Measurements from ENCODE around the gene HOXB5.

Gene HOXB5

GRCh38 chr17:48589060-48589830 lies 4.3 kb downstream of the HOXB5 start:
- DNase-seq = no peak

GRCh38 chr17:48588528-48588927 lies 5.1 kb downstream of the HOXB5 start:
- no peak for DNase-seq

DNA sequence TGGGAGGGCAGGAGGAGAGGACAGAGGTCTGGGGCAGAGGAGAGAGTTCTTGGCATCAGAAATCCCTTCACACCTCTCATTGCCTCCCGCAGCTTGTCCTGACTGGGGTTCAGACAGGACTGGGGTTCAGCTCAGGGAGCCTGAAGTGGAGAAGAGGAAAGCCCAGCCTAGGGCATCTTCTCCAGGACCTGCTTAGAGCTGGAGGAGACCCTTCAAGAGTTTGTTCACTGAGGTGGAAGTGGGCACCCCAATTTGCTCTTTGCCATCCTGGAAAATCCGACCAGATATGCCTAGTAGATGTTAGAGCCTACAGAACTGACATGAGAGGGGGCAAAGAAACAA lies 5.5 kb downstream of the HOXB5 start:
- DNase-seq = no peak

DNA sequence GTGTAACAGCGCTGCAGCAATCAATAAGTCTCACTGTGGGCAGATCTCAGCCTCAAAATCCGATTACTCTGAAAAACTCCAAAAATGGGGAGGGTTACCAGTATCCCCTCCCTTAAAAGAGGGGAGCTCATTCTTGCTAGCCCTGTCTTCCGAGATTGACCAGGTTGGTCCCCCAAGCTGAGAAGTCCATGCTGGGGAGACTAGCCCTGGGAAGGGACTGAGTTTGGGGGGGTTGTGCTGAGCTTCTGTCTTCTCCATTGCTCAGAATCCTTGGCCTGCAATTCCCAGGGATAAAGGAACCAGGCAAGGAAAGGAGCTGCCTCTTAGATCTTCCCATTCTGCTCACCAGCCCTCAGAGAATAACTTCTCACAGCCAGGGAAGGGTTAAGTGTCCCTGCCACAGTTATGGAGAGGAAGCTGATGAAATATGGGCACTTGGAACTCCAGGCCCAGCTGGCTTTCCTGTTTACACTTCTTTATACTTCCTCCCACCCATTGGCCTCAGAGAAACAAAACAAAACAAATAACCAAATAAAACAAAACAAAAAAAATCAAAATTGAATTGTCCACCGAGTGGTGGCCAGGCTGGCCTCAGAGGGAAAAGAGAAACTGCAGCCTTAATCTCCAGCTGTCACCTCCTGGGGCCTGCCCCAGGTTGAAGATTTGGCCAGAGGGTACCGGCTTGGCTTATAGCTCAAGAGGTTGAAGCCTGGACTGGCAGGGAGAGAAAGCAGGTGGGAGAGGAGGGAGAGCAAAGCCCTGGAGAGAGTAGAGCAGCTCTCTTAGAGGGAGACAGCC lies 6.1 kb downstream of the HOXB5 start:
- DNase-seq = no peak

- no peak for DNase-seq
Measured at GRCh38 chr17:48586355-48587258, 7.0 kb downstream of the HOXB5 start.

DNA sequence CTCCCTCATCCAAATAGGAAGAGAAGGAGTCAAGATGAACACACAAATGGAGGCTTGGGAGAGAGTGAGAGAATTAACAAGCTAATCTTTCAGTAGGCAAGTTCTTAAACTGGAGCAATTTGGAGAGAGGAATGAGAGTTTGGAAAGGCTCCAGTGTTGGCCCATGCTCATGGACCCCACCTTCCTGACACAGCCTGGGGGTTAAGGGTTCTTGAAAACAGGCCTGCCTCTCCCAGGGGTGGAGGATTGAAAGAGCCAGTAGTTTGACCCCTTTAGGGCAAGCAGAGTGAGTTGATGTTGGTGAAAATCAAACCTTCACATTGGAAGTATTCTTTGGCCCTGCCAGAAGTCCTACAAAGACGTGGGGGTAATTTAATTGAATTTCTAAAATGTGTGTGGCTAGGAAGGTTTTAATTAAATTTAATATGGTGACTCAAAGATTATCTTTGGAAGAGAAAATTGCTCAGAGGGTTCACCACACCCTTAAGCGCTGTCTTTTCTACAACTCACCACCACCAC lies 9.3 kb downstream of the HOXB5 start:
- DNase-seq = no peak

DNA sequence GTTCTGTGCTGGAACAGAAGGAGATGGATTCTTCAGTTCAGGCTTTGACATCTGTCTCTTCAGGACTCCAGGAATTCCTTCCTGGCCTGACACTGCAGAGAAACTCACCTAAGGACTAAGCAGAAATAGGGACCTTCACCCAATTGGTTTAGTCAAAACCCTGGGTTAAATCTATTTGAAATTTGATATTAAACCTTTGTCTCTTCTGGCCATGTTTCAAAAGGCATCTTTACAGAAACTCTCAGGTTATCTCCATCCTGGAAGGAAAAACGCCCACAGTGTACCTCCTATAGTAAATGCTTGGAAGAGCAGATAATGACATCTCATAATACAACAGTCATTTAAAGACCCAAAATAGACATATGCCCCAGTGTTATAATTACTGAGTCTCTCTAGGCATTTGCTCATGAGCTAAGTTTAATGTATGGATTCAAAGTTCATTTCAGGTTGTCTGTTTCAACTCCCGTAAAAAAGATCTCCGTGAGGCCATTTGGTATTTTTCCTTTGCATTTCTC lies 9.8 kb downstream of the HOXB5 start:
- no peak for DNase-seq

DNA sequence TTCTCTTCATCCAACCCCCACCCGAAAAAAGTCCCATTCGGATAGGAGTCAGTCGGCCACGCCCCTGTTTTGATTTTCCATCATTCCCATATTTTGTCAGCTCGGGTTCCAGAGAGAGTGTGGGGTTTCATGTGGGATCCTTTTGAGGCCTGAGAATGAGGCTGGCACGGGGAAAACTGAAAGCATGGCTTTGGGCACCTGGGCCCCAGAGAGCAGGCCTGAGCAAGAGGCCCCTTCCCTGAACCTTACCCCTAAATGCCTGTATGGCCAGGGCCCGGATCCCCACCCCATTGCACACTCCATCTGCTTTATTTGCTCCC lies 10.9 kb downstream of the HOXB5 start:
- DNase-seq = no peak

DNA sequence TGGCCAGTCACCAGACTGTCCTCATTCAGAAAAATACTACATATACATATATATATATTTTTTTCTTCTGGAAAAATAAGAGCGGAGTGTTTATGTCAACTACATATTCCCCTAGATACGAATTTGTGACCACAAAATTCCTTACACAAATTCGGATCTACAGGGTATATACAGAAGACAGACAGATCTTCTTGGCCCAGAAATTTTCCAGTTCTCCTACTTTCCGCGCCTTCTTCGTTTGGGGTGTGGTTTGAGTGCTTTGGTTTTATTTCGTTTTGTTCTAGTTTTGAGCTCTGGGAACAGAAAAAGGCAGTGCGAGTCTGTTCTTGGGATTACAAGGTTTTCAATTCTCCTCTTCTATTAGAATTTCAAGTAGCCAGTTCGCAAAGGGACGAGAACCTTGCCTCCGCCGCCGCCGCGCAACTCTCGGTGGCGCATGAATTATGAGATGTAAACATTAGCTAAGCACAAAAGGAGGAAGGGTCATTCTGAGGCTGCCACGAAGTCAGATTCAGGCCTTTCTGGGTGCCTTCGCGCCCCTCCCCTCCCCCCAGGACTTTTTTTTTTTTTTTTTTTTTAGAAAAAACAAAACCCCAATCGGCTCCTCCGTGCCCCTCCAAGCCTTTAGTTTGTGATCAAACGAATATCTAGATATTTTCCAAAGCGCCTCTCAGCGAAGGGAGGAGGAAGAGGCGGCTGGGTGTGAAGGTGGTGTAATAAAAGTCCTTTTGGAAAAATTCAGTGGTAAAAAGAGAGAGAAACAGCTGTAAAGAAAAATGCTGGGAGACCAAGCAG lies 13.6 kb downstream of the HOXB5 start:
- no peak for DNase-seq

DNA sequence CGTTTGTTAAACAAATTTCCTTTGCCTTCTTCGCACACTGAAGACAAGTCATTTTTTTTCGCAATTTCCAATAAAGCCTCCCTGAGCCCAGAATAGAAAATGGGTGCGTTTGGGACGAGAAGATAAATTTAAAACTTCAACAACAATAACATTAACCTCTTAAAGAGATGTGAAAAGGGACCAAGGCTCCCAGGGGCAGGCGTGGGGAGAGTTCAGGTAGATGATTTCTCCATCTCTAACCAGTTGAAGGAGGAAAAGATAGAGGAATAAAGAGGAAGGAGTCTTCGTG lies 14.2 kb downstream of the HOXB5 start:
- DNase-seq = no peak

DNA sequence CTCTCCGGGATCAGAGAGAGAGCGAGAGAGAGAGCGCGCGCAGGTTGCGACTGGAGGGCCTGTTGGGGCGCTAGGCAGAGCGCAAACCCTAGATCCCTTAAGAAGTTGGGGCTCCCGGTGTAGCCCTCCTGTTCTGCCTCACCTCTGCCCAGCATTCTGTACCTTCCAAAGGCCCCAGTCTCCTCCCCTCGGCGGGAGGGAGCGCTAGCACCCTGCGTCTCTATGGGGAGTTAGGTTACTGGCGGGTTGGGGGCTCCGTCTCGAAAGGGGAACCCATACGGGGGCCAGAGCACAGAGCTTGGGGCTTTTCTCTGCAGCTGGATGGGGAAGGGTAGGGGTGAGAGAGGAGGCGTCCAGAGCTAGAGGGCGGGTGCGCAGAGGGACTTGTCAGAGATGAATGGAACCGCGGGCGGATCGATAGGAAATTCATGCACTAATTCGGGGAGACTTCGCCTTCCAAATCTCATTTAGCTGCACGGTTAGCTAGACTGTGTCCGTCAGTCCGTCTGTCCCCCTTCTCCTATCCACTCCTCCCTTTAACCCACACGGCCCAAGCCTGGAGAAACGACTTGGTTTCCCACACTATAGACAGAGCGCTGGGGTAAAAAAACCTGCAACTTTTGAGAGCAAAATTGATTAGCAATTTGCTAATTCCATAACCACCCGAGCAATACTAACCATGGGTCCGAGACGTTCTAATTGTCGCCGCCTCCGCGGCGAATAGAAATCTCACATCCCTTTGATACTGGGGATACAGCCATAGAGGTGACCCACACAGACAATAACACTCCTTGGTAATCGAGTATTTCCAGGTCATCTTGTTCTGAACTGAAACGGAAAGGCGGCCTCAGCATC lies 14.7 kb downstream of the HOXB5 start:
- no peak for DNase-seq

- DNase-seq = peak; percentile 38
Measured at GRCh38 chr17:48577946-48578615, 15.5 kb downstream of the HOXB5 start, which contains the start of gene HOXB4. Gene HOXB4, minus strand, starts transcription at chr17:48578350. Its CDS starts 31 bp downstream, at chr17:48578319.

DNA sequence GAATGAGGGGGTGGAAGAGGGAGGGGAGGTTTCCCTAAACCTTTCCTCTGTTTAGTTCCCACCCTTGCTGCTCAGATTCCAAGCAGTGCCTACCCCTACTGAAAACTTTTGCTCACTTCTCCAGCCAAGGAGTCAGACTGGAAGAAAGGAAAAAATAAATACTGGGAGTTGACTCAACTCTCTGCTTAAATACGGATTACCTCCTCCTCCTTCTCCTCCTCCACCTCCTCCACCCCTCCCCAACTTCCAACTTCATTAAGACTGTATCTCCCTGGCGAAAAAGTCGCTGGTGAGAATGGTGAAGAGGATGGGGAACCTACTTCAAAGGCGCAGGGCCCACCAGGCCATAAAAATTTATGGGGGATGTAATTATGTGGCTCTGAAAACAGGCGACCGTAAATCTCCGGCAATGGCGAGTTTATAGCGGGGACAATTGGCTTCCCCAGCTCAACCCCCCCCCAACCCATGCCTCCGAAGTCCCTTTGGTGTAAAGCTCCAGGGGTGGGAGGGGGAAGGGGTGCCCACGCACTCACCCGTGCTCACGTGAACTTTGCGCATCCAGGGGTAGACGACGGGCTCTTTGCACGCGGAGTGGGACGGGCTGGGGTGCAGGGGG lies 16.1 kb downstream of the HOXB5 start:
- DNase-seq = no peak

- no peak for DNase-seq
Measured at GRCh38 chr17:48576479-48577309, 16.9 kb downstream of the HOXB5 start.

DNA sequence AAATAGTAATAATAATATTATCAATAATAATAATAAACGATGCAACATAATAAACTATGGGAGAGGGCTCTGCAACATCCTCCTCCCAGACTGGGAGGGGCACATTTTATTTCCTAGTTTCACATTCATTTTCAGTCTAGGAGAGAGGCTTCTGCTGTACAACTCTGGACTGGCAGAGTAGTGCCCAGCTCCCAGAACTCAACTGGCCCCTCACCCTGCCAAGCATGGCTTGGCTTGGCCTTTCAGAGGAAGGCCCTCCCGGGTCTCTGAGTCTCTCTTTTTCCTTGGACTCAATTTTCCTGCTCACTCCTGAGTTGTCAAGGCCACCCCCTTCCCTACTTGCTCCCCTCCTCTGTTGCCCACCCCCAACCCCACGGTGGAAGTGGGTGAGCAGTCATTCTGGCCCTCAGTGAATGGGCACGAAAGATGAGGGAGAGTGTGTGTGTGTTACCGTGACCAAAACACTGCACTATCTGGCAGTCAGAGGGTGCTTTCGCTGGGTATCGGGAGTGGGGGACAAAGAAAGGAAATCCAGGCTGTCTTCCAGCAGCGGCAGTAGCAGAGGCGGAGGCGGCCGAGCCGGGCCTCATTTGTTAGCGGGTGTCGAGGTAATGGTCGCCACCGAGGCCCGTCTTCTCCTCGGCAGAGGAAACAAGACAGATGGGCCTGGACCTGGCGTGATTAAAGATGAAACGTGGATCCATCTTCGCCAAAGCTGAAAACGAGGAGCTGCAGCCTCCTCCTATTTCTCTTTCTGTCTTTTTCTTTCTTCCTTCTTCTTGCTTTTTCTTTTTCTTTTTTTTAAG lies 17.7 kb downstream of the HOXB5 start:
- no peak for DNase-seq

DNA sequence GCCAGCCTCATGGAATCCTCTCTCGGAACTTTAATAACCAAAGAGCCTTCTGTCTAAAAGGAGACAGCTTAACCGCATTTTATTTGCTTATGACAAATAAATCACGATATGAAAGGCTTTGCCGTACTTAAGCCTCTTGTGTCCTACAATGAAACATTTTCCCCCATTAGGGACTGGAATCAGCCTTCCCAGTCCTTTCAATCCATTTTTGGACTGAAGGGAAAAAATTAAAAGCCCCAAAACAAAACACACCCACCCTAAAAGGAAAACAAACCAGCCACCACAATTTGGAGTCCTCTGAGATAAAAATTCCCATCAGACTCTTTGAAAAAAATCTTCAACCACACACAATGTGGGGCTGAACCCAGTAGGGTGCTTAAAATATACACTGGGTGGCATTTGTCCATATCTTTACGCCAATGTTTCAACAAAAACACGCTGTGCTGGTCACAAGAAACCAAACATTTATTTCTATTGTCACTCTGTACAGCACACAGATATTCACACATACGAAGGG lies 18.5 kb downstream of the HOXB5 start:
- DNase-seq = peak; percentile 31

DNA sequence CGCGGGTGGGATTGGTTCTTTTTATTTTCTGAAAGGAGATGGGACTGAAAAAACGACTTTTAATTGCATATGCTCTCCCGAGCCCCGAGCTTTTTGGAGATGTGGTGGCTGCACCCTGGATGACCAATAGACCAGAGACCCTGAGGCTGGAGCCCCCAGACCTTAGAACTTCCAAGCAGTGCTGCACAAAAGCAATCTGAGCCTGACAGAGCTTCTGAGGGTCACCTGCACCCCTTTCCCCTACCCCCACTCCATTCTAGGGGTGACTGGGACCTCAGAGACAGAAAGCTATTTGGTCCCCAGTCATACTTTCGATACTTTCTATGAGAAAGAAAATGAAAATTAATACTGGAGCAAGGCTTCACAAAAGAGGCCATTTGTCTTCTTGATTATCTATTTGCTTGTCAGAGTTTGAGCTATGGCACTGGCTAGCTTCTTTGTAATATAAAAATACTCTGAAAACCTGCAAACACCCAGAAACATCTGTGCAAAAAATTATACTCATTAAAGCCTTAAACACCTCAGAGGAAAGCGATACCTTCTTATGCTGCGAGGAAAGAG lies 19.0 kb downstream of the HOXB5 start:
- DNase-seq = no peak
